ENCODE measurements around the gene WDR87. TPM values are rescaled to one million over a fixed set of nuclear protein-coding genes. Genes with fewer than 3 reads are reported as not detected.
A peak's percentile ranks its signal among the peaks of the same experiment; 100 is the strongest.

Gene WDR87
- polyA plus RNA-seq, 2 donors = not detected

DNA sequence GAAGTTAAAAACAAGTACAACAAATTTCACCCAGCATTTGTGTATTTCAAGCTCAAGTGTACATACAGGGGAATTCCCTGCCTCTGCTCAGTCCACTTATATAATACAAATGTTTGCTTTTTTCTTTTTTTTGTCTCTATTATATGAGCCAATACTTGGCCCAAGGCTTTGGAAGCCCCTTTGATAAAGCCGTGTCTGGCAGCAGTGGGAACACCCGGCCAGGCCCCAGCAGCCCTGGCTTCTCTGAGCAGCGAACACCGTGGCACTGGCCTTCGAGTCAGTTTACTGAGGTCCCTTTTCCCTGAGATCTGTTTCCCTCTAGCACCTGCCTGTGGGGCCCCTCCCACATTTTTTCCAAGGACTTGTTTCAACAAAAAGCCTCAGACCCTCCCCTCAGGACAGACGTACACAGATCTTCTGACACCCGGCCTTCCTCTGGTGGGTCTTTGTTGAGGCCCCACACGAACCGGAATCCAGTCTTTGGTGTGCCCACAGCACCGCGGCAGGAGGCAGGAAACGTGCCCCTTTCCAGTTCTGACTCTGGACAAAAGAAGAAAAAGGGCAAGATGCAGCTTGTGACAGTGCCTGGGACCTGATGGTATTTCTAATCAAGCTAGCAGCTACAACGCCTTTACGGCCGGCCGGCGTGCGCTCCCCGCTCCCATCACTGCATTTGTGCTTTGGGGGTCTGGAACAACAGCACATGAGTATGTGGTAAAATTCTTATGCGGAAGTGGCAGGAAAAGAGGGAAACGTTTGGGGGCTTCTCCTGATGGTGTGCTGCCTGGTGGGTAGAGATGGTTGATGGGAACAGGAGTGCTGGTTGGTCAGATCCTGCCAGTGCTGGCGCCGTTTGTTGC is 14.4 kb upstream of the WDR87 start:
- Histone ChIP-seq H3K36me3 (ENCODE audit: control insufficient read depth in 2 of 2, insufficient read depth in 2 of 2, low read length in 1 of 2) (no peaks in the 10 kb centered on the region), H3K9me3 (ENCODE audit: control insufficient read depth in 2 of 2, insufficient read depth in 1 of 2, low read depth in 1 of 2, low read length in 1 of 2) (no peaks in the 10 kb centered on the region), H3K4me1 (ENCODE audit: control insufficient read depth in 2 of 2, insufficient read depth in 2 of 2, low read length in 1 of 2) (no peaks in the 10 kb centered on the region), H3K4me3 (ENCODE audit: low read depth in 1 of 2, low read length in 2 of 2) (no peak overlapping the region), H3K27me3 (ENCODE audit: control insufficient read depth in 1 of 2, insufficient read depth in 2 of 2, low read length in 2 of 2) (no peaks in the 10 kb centered on the region), H3K27ac (ENCODE audit: low read depth in 2 of 2, low read length in 1 of 2) (no peak overlapping the region)
- WGBS, 2 donors = 43 to 53% methylated on average over 23 of the region's 23 CpGs

DNA sequence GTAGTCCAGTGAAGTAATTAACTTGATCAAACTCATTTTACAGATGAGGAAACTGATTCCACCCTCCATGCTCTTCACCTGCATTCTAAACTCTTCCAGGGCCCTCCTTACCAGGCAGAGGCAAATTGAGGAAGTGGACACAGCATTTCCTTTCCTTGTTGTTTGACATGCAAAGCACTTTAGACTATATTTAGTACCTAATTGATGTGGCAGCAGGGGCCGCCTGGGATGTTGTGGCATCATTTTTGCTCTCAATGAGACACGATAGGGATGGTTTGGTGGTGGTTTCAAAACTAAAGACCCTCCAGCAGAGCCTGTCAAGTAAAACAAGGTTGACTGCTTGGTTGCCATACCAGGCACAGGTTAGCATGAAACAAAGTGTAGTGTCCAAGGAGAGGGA is 8.5 kb upstream of the WDR87 start:
- Histone ChIP-seq H3K27me3 (ENCODE audit: control insufficient read depth in 1 of 2, insufficient read depth in 2 of 2, low read length in 2 of 2) (no peaks in the 10 kb centered on the region), H3K4me1 (ENCODE audit: control insufficient read depth in 2 of 2, insufficient read depth in 2 of 2, low read length in 1 of 2) (no peaks in the 10 kb centered on the region), H3K9me3 (ENCODE audit: control insufficient read depth in 2 of 2, insufficient read depth in 1 of 2, low read depth in 1 of 2, low read length in 1 of 2) (no peaks in the 10 kb centered on the region), H3K27ac (ENCODE audit: low read depth in 2 of 2, low read length in 1 of 2) (no peak overlapping the region), H3K4me3 (ENCODE audit: low read depth in 1 of 2, low read length in 2 of 2) (no peak overlapping the region), H3K36me3 (ENCODE audit: control insufficient read depth in 2 of 2, insufficient read depth in 2 of 2, low read length in 1 of 2) (no peaks in the 10 kb centered on the region)
- 69 to 81% methylated on average over 2 of the region's 2 CpGs for WGBS, 2 donors

GRCh38 chr19:37909661-37910199 is 3.3 kb upstream of the WDR87 start:
- no peak overlapping the region for H3K4me3 ChIP-seq (ENCODE audit: low read depth in 1 of 2, low read length in 2 of 2)
- WGBS, 2 donors = 72 to 80% methylated on average over 6 of the region's 6 CpGs
- H3K4me1 ChIP-seq (ENCODE audit: control insufficient read depth in 2 of 2, insufficient read depth in 2 of 2, low read length in 1 of 2) = peaks cover 4% of the 10 kb centered on the region in 2 donors
- H3K9me3 ChIP-seq (ENCODE audit: control insufficient read depth in 2 of 2, insufficient read depth in 1 of 2, low read depth in 1 of 2, low read length in 1 of 2) = no peaks in the 10 kb centered on the region
- H3K27me3 ChIP-seq (ENCODE audit: control insufficient read depth in 1 of 2, insufficient read depth in 2 of 2, low read length in 2 of 2) = no peaks in the 10 kb centered on the region
- no peaks in the 10 kb centered on the region for H3K36me3 ChIP-seq (ENCODE audit: control insufficient read depth in 2 of 2, insufficient read depth in 2 of 2, low read length in 1 of 2)
- H3K27ac ChIP-seq (ENCODE audit: low read depth in 2 of 2, low read length in 1 of 2) = no peak overlapping the region

DNA sequence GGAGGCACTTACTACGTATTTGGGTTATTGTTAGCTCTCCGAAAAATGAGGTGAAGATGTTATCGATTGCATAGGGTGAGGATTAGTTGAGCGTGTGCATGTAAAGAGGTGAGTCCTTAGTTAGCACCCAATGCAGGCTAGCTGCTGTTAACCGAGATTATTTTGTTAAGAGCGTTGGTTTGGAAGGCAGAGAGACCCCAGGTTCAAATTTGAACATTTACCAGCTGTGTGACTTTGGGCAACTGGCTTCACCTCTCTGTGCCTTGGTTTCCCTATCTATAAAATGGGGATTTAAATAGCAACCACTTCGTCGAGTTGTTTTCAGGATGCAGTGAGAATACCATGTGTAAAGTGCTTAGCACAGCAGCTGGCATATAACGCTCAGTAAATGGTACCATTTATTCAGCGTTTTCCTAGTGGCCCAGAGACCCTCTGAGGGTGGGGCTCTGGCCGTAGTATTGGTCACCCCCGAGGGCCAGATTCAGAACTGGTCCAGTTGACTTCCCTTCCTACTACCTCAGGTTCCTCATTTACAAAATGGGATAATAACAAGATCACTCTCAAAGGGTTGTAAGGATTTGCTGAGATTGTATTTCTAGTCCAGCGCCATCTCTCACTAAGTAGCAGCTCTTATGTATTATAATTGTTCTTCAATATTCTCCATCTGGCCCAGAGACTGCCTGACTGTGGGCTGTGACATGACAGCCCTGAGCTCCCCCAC is 1.5 kb upstream of the WDR87 start:
- Histone ChIP-seq H3K9me3 (ENCODE audit: control insufficient read depth in 2 of 2, insufficient read depth in 1 of 2, low read depth in 1 of 2, low read length in 1 of 2) (no peaks in the 10 kb centered on the region), H3K27me3 (ENCODE audit: control insufficient read depth in 1 of 2, insufficient read depth in 2 of 2, low read length in 2 of 2) (no peaks in the 10 kb centered on the region), H3K27ac (ENCODE audit: low read depth in 2 of 2, low read length in 1 of 2) (no peak overlapping the region), H3K4me1 (ENCODE audit: control insufficient read depth in 2 of 2, insufficient read depth in 2 of 2, low read length in 1 of 2) (peaks cover 4% of the 10 kb centered on the region in 2 donors), H3K4me3 (ENCODE audit: low read depth in 1 of 2, low read length in 2 of 2) (peak overlapping the region; percentile 85 to 91), H3K36me3 (ENCODE audit: control insufficient read depth in 2 of 2, insufficient read depth in 2 of 2, low read length in 1 of 2) (no peaks in the 10 kb centered on the region)
- WGBS, 2 donors = 19 to 22% methylated on average over 13 of the region's 13 CpGs

- peak within 1 kb of the TSS; percentile 38 to 66 for H3K27ac ChIP-seq (ENCODE audit: low read depth in 2 of 2, low read length in 1 of 2)
- peak within 1 kb of the TSS; percentile 85 to 91 for H3K4me3 ChIP-seq (ENCODE audit: low read depth in 1 of 2, low read length in 2 of 2)
- H3K27me3 ChIP-seq (ENCODE audit: control insufficient read depth in 1 of 2, insufficient read depth in 2 of 2, low read length in 2 of 2) = no peaks in the 10 kb centered on the region
- no peaks in the 10 kb centered on the region for H3K36me3 ChIP-seq (ENCODE audit: control insufficient read depth in 2 of 2, insufficient read depth in 2 of 2, low read length in 1 of 2)
- no peaks in the 10 kb centered on the region for H3K9me3 ChIP-seq (ENCODE audit: control insufficient read depth in 2 of 2, insufficient read depth in 1 of 2, low read depth in 1 of 2, low read length in 1 of 2)
- peaks cover 4% of the 10 kb centered on the region in 2 donors for H3K4me1 ChIP-seq (ENCODE audit: control insufficient read depth in 2 of 2, insufficient read depth in 2 of 2, low read length in 1 of 2)
- 0 to 1% methylated on average over 89 to 95 of the region's 95 CpGs for WGBS, 2 donors
These were observed 708 bp upstream of the WDR87 start, which contains the start of gene SIPA1L3 for GRCh38 chr19:37906869-37907734. TSS of gene SIPA1L3 (plus strand) at chr19:37907208. CDS start at chr19:38081566, 174,358 bp downstream.

- Histone ChIP-seq H3K4me3 (ENCODE audit: low read depth in 1 of 2, low read length in 2 of 2) (no peak overlapping the region), H3K36me3 (ENCODE audit: control insufficient read depth in 2 of 2, insufficient read depth in 2 of 2, low read length in 1 of 2) (no peaks in the 10 kb centered on the region), H3K9me3 (ENCODE audit: control insufficient read depth in 2 of 2, insufficient read depth in 1 of 2, low read depth in 1 of 2, low read length in 1 of 2) (no peaks in the 10 kb centered on the region), H3K4me1 (ENCODE audit: control insufficient read depth in 2 of 2, insufficient read depth in 2 of 2, low read length in 1 of 2) (peaks cover 1 to 4% of the 10 kb centered on the region in 2 donors), H3K27me3 (ENCODE audit: control insufficient read depth in 1 of 2, insufficient read depth in 2 of 2, low read length in 2 of 2) (no peaks in the 10 kb centered on the region), H3K27ac (ENCODE audit: low read depth in 2 of 2, low read length in 1 of 2) (no peak overlapping the region)
- 84 to 92% methylated on average over 2 of the region's 2 CpGs for WGBS, 2 donors
These were observed 3.3 kb downstream of the WDR87 start for GRCh38 chr19:37903096-37903495.

DNA sequence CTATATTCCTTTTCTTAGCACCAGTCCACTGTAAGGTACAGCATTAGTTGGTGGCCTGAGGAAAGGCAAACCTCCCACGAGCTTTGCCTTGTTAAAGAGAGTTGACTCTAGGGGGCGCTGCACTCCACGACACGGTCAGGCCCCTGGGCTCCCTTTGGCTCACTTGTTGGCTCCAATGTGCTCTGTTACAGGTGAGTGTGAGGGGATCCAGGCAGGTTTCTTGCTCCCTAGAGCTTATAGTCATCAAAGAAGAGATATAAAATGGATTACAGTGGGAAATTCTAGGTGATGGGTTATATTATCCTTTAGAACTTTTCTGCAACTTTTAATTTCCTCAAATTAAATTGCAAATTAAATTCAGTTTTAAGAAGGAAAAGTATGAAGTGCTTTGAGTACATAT is 3.7 kb downstream of the WDR87 start:
- no peaks in the 10 kb centered on the region for H3K36me3 ChIP-seq (ENCODE audit: control insufficient read depth in 2 of 2, insufficient read depth in 2 of 2, low read length in 1 of 2)
- WGBS, 2 donors = 0% methylated on average over 4 of the region's 4 CpGs
- no peak overlapping the region for H3K4me3 ChIP-seq (ENCODE audit: low read depth in 1 of 2, low read length in 2 of 2)
- no peaks in the 10 kb centered on the region for H3K9me3 ChIP-seq (ENCODE audit: control insufficient read depth in 2 of 2, insufficient read depth in 1 of 2, low read depth in 1 of 2, low read length in 1 of 2)
- H3K4me1 ChIP-seq (ENCODE audit: control insufficient read depth in 2 of 2, insufficient read depth in 2 of 2, low read length in 1 of 2) = peaks cover 0 to under 1% of the 10 kb centered on the region in 2 donors
- no peaks in the 10 kb centered on the region for H3K27me3 ChIP-seq (ENCODE audit: control insufficient read depth in 1 of 2, insufficient read depth in 2 of 2, low read length in 2 of 2)
- no peak overlapping the region for H3K27ac ChIP-seq (ENCODE audit: low read depth in 2 of 2, low read length in 1 of 2)

- Histone ChIP-seq H3K4me1 (ENCODE audit: control insufficient read depth in 2 of 2, insufficient read depth in 2 of 2, low read length in 1 of 2) (no peaks in the 10 kb centered on the region), H3K27ac (ENCODE audit: low read depth in 2 of 2, low read length in 1 of 2) (no peak overlapping the region), H3K4me3 (ENCODE audit: low read depth in 1 of 2, low read length in 2 of 2) (no peak overlapping the region), H3K36me3 (ENCODE audit: control insufficient read depth in 2 of 2, insufficient read depth in 2 of 2, low read length in 1 of 2) (no peaks in the 10 kb centered on the region), H3K9me3 (ENCODE audit: control insufficient read depth in 2 of 2, insufficient read depth in 1 of 2, low read depth in 1 of 2, low read length in 1 of 2) (no peaks in the 10 kb centered on the region), H3K27me3 (ENCODE audit: control insufficient read depth in 1 of 2, insufficient read depth in 2 of 2, low read length in 2 of 2) (no peaks in the 10 kb centered on the region)
- 72% methylated on average over 2 of the region's 2 CpGs for WGBS, 2 donors
These were observed 6.4 kb downstream of the WDR87 start for GRCh38 chr19:37899966-37900365.

DNA sequence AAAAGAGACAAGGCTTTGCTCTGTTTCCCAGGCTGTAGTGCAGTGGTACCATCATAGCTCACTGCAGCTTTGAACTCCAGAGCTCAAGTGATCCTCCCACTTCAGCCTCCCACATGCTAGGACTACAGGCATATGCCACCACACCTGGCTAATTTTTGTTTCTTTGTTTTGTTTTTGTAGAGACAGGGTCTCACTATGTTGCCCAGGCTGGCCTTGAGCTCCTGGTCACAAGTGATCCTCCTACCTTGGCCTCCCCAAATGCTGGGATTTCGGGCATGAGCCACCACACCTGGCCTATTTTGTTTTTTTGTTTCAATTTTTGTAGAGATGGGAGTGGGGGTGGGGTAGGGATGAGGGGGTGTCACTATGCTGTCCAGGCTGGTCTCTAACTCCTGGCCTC is 6.9 kb downstream of the WDR87 start:
- no peaks in the 10 kb centered on the region for H3K4me1 ChIP-seq (ENCODE audit: control insufficient read depth in 2 of 2, insufficient read depth in 2 of 2, low read length in 1 of 2)
- no peak overlapping the region for H3K27ac ChIP-seq (ENCODE audit: low read depth in 2 of 2, low read length in 1 of 2)
- no peaks in the 10 kb centered on the region for H3K9me3 ChIP-seq (ENCODE audit: control insufficient read depth in 2 of 2, insufficient read depth in 1 of 2, low read depth in 1 of 2, low read length in 1 of 2)
- no peaks in the 10 kb centered on the region for H3K27me3 ChIP-seq (ENCODE audit: control insufficient read depth in 1 of 2, insufficient read depth in 2 of 2, low read length in 2 of 2)
- H3K36me3 ChIP-seq (ENCODE audit: control insufficient read depth in 2 of 2, insufficient read depth in 2 of 2, low read length in 1 of 2) = no peaks in the 10 kb centered on the region
- WGBS, 2 donors = 77 to 91% methylated on average over 1 of the region's 1 CpG
- H3K4me3 ChIP-seq (ENCODE audit: low read depth in 1 of 2, low read length in 2 of 2) = no peak overlapping the region

Data from esophagus (tissue), 2 donors.